Liver (tissue), 2 donors: Measurements from ENCODE around the gene NUCKS1.

Source experiments
- ATF3 ChIP-seq: IDR thresholded peaks from 2 replicates; pipeline ENCODE4 v1.6.1; 2016; ENCODE audit warnings: antibody characterized with exemption
- JUND ChIP-seq, 2 donors: IDR thresholded peaks; 2 replicates each; pipeline ENCODE4 v1.6.1; 2016; ENCODE audit warnings: antibody characterized with exemption in 2 of 2
- donor health status: healthy.

GRCh38 chr1:205735218-205735617, 14.8 kb downstream of the NUCKS1 start:
- TF ChIP-seq JUND (IDR thresholded peaks at IDR 0.05) (no peak), ATF3 (no peak)
